ENCODE measurements around the gene CWC15. TPM values are rescaled to one million over a fixed set of nuclear protein-coding genes. Genes with fewer than 3 reads are reported as not detected.
A peak's percentile ranks its signal among the peaks of the same experiment; 100 is the strongest.

The CWC15 gene
- total and polyA plus RNA-seq, 2 of the 13 experiments (the other 11 are each of a cell fraction or from before 2014, with no cell fraction given) = 27.6 to 61.2 TPM

GRCh38 chr11:94987378-94987777 lies 14.0 kb upstream of the CWC15 start (continued):
- no peak for TF ChIP-seq CTCF (CRISPR knock-in tag; IDR thresholded peaks at IDR 0.05)
- no peak for TF ChIP-seq RARA (CRISPR knock-in tag; IDR thresholded peaks at IDR 0.05)
- no peak for TF ChIP-seq BCL3 (CRISPR knock-in tag; IDR thresholded peaks at IDR 0.05)
- TF ChIP-seq DMAP1 (CRISPR knock-in tag; IDR thresholded peaks at IDR 0.05) = no peak
- no peak for TF ChIP-seq TMF1 (CRISPR knock-in tag; IDR thresholded peaks at IDR 0.05; ENCODE audit: low read depth)
- TF ChIP-seq ZBTB7A (CRISPR knock-in tag; IDR thresholded peaks at IDR 0.05) = no peak
- TF ChIP-seq JUN (CRISPR knock-in tag; IDR thresholded peaks at IDR 0.05) = no peak
- no peak for TF ChIP-seq RELA (CRISPR knock-in tag; IDR thresholded peaks at IDR 0.05)
- TF ChIP-seq ZNF317 (CRISPR knock-in tag; IDR thresholded peaks at IDR 0.05) = no peak

GRCh38 chr11:94975599-94975998 lies 2.2 kb upstream of the CWC15 start:
- H3K79me2 ChIP-seq (ENCODE audit: insufficient read depth, low read length) = peaks cover 17% of the 10 kb centered on the region
- no peak overlapping the region for H2AFZ ChIP-seq (ENCODE audit: low read length)
- FAIRE-seq (no peak), DNase-seq (ENCODE audit: low spot score) (no peak), ATAC-seq (no peak)
- 96% methylated on average over 1 of the region's 1 CpG for WGBS (ENCODE audit: low lambda C conversion rate)
- POLR2A ChIA-PET = no interaction called here
- peaks cover 0 to 8% of the 10 kb centered on the region in 2 experiments; a peak in 2 of 5 replicates for H3K36me3 ChIP-seq (replicated peaks in 1 of 2; ENCODE audit: control insufficient read depth in 1 of 2, insufficient read depth in 2 of 2, low read length in 2 of 2)
- peaks cover 25% of the 10 kb centered on the region for H3K4me1 ChIP-seq (ENCODE audit: insufficient read depth, low read length)
- in situ Hi-C loops (cut with HindIII; ENCODE audit: extremely low pct_ligation_motif_present, low pct_unique_long_range_greater_than_20kb) = no loop called here
- H3K4me3 ChIP-seq (replicated peaks in 1 of 3; ENCODE audit: insufficient read depth in 1 of 3, low read depth in 2 of 3, low read length in 3 of 3) = no peak overlapping the region
- H3K4me2 ChIP-seq (ENCODE audit: low read depth, low read length) = no peak overlapping the region
- no peaks in the 10 kb centered on the region for H4K20me1 ChIP-seq (ENCODE audit: insufficient read depth, low read length)
- H3K9ac ChIP-seq (ENCODE audit: insufficient read depth, low read depth, low read length) = no peak overlapping the region
- H3K27me3 ChIP-seq (ENCODE audit: control insufficient read depth in 1 of 2, insufficient read depth in 2 of 2, low read length in 2 of 2) = no peaks in the 10 kb centered on the region; a peak in 1 of 5 replicates
- CTCF ChIA-PET (ENCODE audit: low intra/inter-chr PET ratio, low total read pairs) = no interaction called here
- H3K9me3 ChIP-seq (ENCODE audit: low read length) = no peaks in the 10 kb centered on the region
- TF ChIP-seq ZNF792 (CRISPR knock-in tag; IDR thresholded peaks at IDR 0.05) (no peak), GPBP1L1 (CRISPR knock-in tag; IDR thresholded peaks at IDR 0.05) (no peak), ZNF24 (IDR thresholded peaks at IDR 0.05) (peak; percentile 66; the same call in 1 of the 2 replicates), CHD4 (IDR thresholded peaks at IDR 0.05; ENCODE audit: borderline replicate concordance, low read length) (no peak), ZMYM2 (CRISPR knock-in tag; IDR thresholded peaks at IDR 0.05) (no peak)
- intact Hi-C loops (cut with micrococcal nuclease; ENCODE audit: unreplicated experiment) = loop anchor here (10.0 kb wide), 1 partner anchor 169 kb away; no protein-coding TSS in a partner anchor
- BruUV-seq (replicated peaks) = no TSS peak
- no peak overlapping the region for H3K27ac ChIP-seq (ENCODE audit: extremely low read length, insufficient read depth, low read length)
